HG03064 (cell line): ENCODE measurements around the gene FAF1.
A peak's percentile ranks its signal among the peaks of the same experiment; 100 is the strongest.

ENCODE experiments used
- ATAC-seq: cut with Tn5 transposase; IDR thresholded peaks from one replicate; pipeline ENCODE4 v1.9.1; 2021; ENCODE audit warnings: low read depth; ENCODE audit not compliant: unreplicated experiment

FAF1 gene

GRCh38 chr1:50659107-50659662, 300.9 kb downstream of the FAF1 start:
- ATAC-seq, result no peak

GRCh38 chr1:50658459-50659076, 301.5 kb downstream of the FAF1 start:
- no peak for ATAC-seq

- no peak for ATAC-seq
Observed at GRCh38 chr1:50656931-50657330, 303.1 kb downstream of the FAF1 start.

- no peak for ATAC-seq
Observed at GRCh38 chr1:50651476-50652263, 308.4 kb downstream of the FAF1 start.

GRCh38 chr1:50646526-50646925, 313.5 kb downstream of the FAF1 start:
- ATAC-seq, result no peak

- no peak for ATAC-seq
Observed at GRCh38 chr1:50645139-50645538, 314.9 kb downstream of the FAF1 start.

- ATAC-seq, result no peak
Observed at GRCh38 chr1:50644447-50645105, 315.5 kb downstream of the FAF1 start.

- ATAC-seq, result no peak
Observed at GRCh38 chr1:50637460-50637859, 322.6 kb downstream of the FAF1 start.

GRCh38 chr1:50634251-50634650, 325.8 kb downstream of the FAF1 start:
- ATAC-seq, result no peak

GRCh38 chr1:50633465-50633864, 326.6 kb downstream of the FAF1 start:
- ATAC-seq, result no peak

GRCh38 chr1:50631161-50631560, 328.9 kb downstream of the FAF1 start:
- ATAC-seq, result no peak

- ATAC-seq, result no peak
Observed at GRCh38 chr1:50622259-50622658, 337.8 kb downstream of the FAF1 start.

- ATAC-seq, result no peak
Observed at GRCh38 chr1:50620680-50621329, 339.3 kb downstream of the FAF1 start.

GRCh38 chr1:50615036-50615750, 344.9 kb downstream of the FAF1 start:
- ATAC-seq, result no peak

- ATAC-seq, result no peak
Observed at GRCh38 chr1:50611675-50612074, 348.4 kb downstream of the FAF1 start.

GRCh38 chr1:50610563-50610962, 349.5 kb downstream of the FAF1 start:
- ATAC-seq, result peak; percentile 84

- ATAC-seq, result no peak
Observed at GRCh38 chr1:50609508-50609907, 350.6 kb downstream of the FAF1 start.

- ATAC-seq, result no peak
Observed at GRCh38 chr1:50605186-50605875, 354.7 kb downstream of the FAF1 start.

- ATAC-seq, result no peak
Observed at GRCh38 chr1:50604580-50604979, 355.5 kb downstream of the FAF1 start.
